Heart left ventricle (tissue), 13 donors: Measurements from ENCODE around the gene SLCO1C1.

Experiments
- CTCF ChIP-seq, 12 donors: fragments of 200-600 bp; sonication (generic) in 4 of 12; IDR thresholded peaks; one replicate each; pipeline versions ENCODE4 v1.5.0 to v1.8.0; 2018 to 2022; ENCODE audit warnings: antibody characterized with exemption in 12 of 12, mild to moderate bottlenecking in 5 of 12
- POLR2A ChIP-seq, 2 donors: fragments of 450-650 bp; IDR thresholded peaks; one replicate each; pipeline ENCODE4 v1.6.1; 2017; ENCODE audit warnings: antibody characterized with exemption in 2 of 2, mild to moderate bottlenecking in 2 of 2, moderate library complexity in 2 of 2
- donor health status: ischemic (EF 13 %, LVEDD 7.1; RV severe dilation, severe dysfunction).
- donor health status: DM: no; HTN: yes; CAD: no.
- donor health status: DM: no; HTN: no; CAD: no.
- donor health status: ischemic (EF 25% LVEDD 6.9; RV normal size, moderate dysfunction).
- donor health status: ischemic (EF 25% LVEDD 5.7; RV mildly dilated, moderate dysfunction).
- donor health status: ischemic (EF 35%, LVEDD 5.7; RV mildly dilated, moderate dysfunction).
- donor health status: nonischemic (EF 11% LVEDD 7.7; RV severe dilation, severe dysfunction).
- donor health status: DM: yes; HTN: yes; CAD: no.
- donor health status: PGD.
- donor health status: ischemic (EF 29% LVEDD 5.4; RV normal size, mild dysfunction).
- donor health status: nonischemic (EF 23%, LVEDD 6.1; RV moderate dilation, normal function).

- no peak for TF ChIP-seq CTCF (IDR thresholded peaks at IDR 0.05)
- no peak for TF ChIP-seq POLR2A (IDR thresholded peaks at IDR 0.05)
Observed at GRCh38 chr12:20801035-20801434, 105.9 kb downstream of the SLCO1C1 start.
